GM10266 (cell line): ENCODE measurements around the gene KIRREL3.

Experiments used
- DNase-seq: peaks from one replicate; pipeline ENCODE4 v3.0.0; 2012; ENCODE audit errors: extremely low spot score
- CTCF ChIP-seq: IDR thresholded peaks from 2 replicates; pipeline ENCODE4 v1.5.1; 2012; ENCODE audit warnings: mild to moderate bottlenecking, low read depth; ENCODE audit not compliant: control insufficient read depth, insufficient read depth; ENCODE audit errors: missing control alignments

Gene KIRREL3

GRCh38 chr11:126781942-126782341, 218.6 kb downstream of the KIRREL3 start:
- no peak for TF ChIP-seq CTCF

GRCh38 chr11:126776119-126776518, 224.5 kb downstream of the KIRREL3 start:
- no peak for TF ChIP-seq CTCF
- DNase-seq: no peak

More at GRCh38 chr11:126781942-126782341, 218.6 kb downstream of the KIRREL3 start:
- DNase-seq: no peak

- DNase-seq: no peak
- no peak for TF ChIP-seq CTCF
Observed at GRCh38 chr11:126772267-126772666, 228.3 kb downstream of the KIRREL3 start.

DNA sequence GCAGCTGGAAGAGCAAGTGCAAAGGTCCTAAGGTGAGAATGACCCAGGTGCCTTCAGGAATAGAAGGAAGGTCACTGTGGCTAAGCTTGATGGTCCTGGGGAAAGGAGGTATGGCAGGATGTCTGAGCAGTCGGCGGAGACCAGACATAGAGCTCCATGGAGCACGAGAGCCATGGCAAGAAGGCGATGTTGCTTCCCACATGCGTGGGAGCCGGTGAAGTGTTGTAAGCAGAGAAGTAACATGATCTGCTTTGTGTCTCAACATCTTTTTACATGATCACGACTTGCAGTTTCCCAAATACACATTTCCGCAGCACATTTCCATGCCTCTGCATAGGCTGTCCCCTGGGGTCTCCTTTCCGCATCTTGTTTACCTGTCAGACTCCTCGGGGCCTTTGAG, 231.9 kb downstream of the KIRREL3 start:
- no peak for DNase-seq
- no peak for TF ChIP-seq CTCF

DNA sequence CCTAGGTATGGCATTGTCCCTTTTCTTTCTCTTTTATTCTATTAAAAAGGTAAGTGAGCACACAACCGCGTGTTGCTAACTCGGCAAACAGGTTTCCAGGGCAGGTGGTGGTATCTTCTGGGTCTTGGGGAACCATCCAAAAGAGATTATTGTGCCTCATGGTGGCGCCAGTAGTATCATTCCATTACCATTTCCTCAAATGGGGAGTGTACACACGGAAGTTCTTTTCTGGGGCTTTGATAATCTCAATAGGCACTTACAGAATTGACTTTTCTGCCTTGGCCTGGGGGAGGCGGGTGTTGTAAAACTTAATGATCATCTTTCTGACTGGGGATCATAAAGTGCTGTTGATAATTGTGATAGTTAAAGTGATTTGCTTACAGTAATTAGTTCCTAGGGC, 234.1 kb downstream of the KIRREL3 start:
- no peak for DNase-seq
- TF ChIP-seq CTCF: no peak

DNA sequence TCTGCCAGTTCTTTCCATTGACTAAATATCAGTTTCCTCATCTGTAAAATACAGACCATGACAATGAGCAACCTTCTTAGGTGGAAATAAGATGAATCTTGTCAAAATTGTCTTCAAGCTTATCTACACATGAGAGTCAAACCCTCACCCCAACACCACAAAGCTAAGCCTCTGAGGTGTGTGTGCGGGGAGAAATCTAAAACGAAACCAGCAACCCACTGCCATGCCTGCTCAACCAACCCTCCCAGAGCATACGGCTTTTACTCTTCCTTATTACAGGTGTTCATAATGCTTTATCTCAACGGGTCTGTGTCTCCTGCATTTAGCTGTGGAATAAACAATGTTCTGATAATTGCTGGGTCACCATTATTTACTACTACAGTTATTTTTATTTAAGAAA, 235.4 kb downstream of the KIRREL3 start:
- DNase-seq: no peak
- no peak for TF ChIP-seq CTCF

DNA sequence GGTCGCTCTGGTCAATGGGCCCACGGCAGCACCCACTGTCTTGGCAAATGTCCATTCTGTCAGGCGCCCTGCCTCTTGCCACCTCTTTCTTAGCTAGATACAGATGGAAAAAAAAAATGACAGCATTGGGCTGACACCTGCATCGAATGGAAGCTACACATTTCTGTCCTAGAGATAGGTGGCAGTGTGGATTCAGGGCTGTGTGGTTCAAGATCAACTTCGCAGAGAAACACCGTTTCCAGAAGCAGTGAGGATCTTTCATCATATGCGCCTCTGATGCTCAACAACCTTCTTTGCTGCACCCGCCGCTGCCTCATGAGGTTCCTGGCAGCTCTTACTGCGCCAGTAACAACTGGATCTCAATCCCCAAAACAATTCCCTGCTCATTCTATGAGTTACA, 236.3 kb downstream of the KIRREL3 start:
- TF ChIP-seq CTCF: no peak
- no peak for DNase-seq

GRCh38 chr11:126756855-126757254, 243.7 kb downstream of the KIRREL3 start:
- TF ChIP-seq CTCF: no peak
- no peak for DNase-seq
